GM19452 (cell line): ENCODE measurements around the gene ZNF14.
"Not testable (repeated sequence)": the region's sequence is repeated elsewhere in the genome, so short reads cannot be mapped to it uniquely, and the experiment has no call there.

Source experiments
- ATAC-seq: cut with Tn5 transposase; IDR thresholded peaks from one replicate; pipeline ENCODE4 v1.9.1; 2021; ENCODE audit not compliant: unreplicated experiment

ZNF14 gene

DNA sequence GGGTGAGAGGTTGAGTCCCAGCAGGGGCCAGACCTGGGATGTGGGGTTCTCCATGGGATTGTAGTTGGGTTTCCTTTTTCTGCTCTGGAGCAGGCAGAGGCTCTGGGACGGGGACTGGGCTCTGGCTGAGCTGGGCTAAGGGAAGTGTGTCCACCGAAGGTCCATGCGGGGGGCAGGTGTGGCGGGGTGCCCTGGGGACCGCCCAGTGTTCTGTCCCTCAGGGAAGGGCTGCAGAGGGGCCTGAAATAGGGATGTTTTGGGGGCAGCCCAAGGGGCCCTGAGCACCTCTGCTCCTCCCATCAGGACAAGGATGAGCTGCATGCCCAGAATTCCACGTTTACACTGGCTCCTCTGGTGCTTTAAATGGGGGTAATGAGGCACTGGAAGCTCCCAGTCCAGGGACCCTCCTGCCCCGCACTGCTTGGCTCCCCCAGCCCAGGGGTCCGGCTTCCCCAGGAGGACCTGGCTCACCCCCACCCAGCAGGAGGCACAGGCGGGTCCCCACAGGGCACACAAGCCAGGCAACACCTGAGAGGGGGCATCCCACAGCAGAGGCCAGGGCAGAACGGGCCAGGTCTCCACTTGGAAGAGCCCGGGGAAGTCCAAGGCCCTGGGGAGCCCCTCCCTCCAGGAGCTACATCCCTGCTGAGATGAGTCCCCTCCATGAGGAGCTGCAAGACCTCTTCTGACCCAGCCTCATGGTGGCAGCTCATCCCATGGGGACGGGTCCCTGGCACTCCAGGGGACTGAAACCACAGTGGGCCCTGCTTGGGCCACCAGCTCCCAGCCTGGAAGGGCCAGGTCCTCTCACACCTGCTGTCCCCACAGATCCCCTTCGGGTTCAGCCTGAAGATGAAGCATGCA is 14.7 kb upstream of the ZNF14 start:
- no peak for ATAC-seq

DNA sequence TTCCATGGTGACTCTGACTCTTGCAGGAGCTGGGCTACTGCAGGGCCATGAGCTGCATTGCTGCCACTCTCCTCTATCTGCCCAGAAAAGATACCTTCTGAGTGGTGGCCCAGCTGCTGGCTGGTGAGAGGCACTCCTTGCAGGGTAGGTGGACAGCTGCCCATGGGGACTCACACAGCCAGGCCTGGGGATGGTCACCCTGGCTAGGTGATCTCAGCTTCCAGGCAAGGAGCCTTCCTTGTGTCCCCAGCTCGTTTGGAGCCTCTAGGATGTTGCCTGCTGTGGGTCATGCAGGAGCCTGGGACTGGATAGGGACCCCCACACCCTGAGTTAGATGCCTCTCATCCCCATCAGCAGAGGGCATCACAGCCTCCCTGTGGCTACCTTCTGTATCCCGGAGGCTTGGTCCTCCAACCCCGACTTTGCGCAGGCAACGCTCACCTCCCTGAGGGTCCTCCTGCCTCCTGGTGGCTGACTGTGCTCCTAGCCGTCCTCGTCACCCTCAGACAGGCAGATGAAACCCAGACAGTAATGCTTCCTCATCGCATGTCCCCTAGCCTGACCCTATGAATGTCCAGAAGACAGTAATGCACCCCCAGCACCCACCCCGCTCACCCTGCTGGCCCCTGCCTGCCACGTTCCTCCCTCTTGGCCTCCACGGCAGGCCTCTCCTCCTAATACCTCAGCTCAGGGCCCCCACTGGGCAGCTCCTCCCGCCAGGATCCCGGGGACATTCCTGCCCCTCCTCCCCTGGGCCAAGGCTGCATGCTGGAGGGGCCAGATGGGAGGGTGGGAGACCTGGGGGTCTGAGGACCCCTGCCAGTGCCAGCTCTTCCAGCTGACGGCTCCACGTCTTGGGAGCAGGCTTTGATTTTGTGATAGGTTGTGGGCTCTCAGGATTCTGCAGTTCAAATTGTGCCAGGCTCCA is 13.6 kb upstream of the ZNF14 start:
- ATAC-seq = no peak

- no peak for ATAC-seq
Measured at GRCh38 chr19:19745496-19746285, 12.8 kb upstream of the ZNF14 start.

DNA sequence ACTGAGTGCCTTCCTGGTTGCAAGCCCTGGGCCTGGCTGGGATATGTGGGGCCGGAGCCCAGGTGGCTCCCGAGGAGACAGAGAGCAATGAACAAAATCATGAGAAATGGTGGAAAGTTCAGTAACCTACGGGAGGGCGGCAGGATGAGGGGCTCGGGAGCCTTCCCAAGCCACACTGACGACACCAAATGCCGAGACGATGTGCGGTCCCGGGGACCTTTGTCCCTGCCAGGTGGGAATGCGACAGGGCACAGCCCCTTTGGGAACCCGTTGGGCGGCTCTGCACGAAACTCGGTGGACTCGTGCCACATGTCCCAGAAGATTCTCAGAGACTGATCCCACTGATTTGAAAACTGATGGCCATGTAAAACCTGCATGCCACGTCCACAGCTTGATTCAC is 11.7 kb upstream of the ZNF14 start:
- ATAC-seq = no peak

- ATAC-seq = not testable (repeated sequence)
Measured at GRCh38 chr19:19743921-19744320, 11.0 kb upstream of the ZNF14 start.

GRCh38 chr19:19743176-19743575 is 10.3 kb upstream of the ZNF14 start:
- no peak for ATAC-seq

GRCh38 chr19:19742773-19743172 is 9.9 kb upstream of the ZNF14 start:
- no peak for ATAC-seq

DNA sequence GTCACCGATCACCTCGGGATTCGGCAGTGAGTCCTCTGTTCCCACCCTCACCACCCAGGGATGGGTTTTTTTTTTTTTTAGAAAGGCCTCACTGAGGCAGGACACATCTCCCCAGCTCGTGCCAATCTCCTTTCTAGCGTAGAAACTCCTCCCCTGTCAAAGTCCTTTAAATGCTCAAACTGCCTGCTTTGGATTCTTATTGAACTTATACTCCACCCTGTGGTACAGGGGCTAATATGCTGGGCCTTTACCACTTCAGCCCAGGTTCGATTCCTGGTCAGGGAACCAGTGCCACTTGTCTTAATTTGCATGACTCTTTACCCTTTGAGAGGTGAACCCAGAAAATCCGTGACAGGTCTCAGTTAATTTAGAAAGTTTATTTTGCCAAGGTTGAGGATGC is 8.3 kb upstream of the ZNF14 start:
- no peak for ATAC-seq

DNA sequence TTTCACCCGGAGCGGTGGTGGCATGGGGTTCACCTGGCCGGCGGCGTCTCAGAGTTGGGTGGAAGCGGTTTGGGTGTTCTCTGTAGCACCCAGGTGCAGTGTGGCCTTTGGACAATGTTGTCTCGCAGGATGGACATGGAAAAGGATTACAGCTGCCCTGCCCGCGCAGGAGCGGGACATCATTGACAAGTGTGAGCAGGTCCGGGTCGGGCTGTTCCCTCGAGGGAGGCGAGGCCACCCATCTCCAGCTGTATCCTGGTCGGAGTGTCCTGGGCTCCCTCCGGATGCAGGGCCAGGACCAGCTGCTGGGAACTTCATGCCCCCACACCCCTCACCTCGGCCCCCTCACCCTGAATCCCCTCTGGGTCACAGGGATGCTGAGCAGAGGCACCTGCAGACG is 7.8 kb upstream of the ZNF14 start:
- no peak for ATAC-seq

- ATAC-seq = no peak
Measured at GRCh38 chr19:19738564-19738963, 5.7 kb upstream of the ZNF14 start.

DNA sequence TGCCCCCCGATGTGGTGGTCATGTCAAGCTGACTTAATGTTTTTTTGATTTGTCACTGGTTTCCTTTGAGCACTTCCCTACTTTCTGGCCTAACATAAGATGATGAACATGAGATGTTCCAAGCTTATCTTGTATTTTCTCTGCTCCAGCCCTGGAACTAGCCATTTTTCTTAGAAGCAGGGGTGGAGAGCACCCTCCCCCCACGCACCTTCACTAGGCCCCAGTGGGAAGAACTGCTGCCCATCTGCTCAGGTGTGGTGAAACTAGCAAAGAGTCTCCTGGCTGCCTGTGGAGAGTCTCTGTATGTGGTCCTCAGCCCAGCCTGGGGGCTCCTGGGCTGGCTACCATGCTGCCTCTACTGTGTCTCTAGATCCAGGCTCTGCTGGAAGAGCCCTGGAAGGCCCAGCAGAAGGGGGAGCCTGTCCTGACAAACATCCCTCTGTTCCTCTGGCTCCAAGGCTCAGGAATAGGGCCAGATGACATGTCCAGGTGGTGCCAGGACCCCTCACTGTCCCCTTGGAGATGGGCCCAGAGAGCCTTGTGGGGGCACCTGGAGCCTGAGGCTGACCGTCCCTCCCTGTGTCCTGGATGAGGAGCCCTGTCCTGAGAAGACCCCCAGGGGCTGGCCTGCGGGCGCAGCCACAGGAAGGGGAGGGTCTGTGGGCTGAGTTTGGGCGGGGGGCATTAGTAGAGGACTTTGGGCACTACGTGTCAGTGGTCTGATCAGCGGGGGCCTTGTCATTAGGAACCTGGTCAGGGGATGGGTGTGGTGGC is 4.8 kb upstream of the ZNF14 start:
- no peak for ATAC-seq

DNA sequence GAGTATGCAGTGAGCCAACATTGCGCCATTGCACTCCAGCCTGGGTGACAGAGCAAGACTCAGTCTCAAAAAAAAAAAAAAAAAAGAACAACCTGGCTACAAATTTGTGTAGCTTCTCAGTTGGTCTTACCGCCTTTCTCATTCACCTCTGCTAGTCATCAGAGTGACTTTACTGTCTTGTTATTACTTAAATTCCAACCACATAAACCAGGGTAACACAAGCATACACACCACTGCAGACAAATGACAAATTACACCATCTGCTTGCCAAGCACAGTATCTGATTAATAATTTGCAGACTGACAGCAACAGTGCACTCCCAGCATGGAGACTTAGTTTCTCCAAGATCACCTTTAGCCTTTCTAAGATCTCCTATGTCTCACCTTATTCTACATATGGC is 11.0 kb downstream of the ZNF14 start:
- ATAC-seq = no peak

DNA sequence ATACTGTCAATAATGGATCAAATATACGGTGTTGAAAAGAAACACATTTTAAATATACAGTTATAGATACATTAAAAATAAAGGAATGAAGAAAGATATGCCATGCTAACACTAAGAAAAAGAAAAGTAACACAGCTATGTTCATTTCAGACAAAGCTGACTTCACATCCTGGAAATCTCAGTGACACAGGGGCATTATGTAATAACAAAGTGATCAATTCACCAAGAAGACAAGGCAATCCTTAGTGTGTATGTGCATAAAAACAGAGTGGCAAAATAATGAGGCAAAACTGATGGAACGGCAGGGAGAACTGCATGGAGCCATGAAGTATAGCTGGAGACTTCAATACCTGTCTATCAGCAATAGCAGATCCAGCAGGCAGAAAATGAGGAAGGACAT is 13.1 kb downstream of the ZNF14 start:
- no peak for ATAC-seq

DNA sequence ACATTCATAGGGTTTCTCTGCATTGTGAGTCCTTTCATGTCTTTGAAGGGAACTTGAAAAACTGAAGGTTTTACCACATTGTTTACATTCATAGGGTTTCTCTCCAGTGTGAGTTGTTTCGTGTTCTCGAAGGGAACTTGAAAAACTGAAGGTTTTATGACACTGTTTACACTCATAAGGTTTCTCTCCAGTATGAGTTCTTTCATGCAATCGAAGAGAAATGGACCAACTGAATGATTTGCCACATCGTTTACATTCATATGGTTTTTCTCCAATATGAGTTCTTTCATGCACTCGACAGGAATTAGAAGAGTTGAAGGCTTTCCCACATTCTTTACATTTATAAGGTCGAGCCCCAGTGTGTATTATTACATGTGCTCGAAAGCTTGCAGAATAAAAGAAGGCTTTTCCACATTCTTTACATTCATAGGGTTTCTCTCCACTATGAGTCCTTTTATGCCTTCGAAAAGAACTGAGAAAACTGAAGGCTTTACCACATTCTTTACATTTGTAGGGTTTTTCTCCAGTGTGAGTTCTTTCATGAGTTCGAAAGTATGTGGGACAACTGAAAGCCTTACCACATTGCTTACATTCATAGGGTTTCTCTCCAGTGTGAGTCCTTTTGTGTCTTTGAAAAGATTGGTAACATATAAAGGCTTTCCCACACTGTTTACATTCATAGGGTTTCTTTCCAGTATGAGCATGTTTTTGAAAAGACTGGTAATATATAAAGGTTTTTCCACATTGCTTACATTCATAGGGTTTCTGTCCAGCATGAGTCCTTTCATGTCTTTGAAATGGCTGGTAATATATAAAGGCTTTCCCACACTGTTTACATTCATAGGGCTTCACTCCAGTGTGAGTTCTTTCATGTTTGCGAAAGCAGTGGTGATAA is 20.7 kb downstream of the ZNF14 start:
- no peak for ATAC-seq

- ATAC-seq = no peak
Measured at GRCh38 chr19:19711306-19711933, 21.5 kb downstream of the ZNF14 start.

- no peak for ATAC-seq
Measured at GRCh38 chr19:19710506-19710905, 22.4 kb downstream of the ZNF14 start.

DNA sequence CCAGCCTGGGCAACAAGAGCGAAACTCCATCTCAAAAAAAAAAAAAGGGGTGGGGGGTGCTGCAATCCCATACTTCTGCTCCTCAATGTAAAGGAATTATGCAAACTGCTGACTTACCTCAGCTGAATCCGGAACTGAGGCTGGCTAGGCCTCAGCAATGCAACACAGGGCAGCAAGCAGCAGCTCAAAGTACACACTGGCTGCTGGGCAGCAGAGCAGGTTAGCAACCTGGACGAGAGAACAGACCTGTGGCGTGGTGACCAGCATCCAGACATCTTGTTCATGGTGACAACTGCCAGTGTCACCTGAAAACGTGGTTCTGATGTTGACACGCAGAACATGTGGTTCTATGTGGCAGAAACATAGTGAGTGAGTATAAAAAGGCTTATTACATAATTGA is 28.1 kb downstream of the ZNF14 start:
- ATAC-seq = no peak

DNA sequence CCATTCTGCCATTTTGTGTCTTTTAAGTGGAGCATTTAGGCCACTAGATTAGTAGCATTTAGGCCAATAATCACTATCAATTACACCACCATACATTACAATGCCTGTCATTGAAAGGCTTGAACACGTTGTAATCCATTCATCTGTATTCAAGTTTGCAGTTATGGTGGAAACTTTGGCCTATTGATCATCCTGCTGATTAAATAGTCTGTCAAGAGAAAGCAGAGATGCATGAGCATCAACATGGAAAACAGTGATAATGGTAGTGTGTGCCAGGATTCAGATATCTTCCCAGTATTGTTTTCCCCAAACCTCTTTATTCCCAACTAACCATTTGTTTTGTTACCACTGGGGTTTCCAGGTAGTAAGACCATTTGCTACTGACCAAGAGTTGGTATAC is 32.4 kb downstream of the ZNF14 start:
- ATAC-seq = not testable (repeated sequence)

DNA sequence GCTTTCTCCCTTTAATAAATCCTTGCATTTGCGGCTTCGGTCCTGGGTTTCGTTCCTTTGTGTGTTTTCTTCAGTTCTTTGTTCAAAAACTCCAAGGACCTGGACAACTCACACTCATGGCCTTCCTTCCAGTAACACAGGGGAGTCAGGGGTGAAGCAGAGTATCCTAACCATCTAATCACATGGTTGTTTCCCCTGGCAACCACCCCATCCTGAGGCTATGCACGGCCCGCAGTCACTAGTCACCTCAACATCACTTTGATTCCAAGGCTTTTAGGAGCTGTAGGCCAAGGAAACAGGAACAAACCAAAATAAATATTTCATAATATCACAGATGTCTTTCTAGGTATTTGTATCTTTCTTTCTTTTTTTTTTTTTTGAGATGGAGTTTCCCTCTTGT is 35.3 kb downstream of the ZNF14 start:
- no peak for ATAC-seq
